H1 (cell line): ENCODE data around the gene SLCO4A1. TPM values are rescaled to one million over a fixed set of nuclear protein-coding genes. Genes with fewer than 3 reads are reported as not detected.

Source experiments
- CBX8 ChIP-seq: fragments of 300-800, 300-1000 bp; sonication (generic); IDR thresholded peaks from 2 replicates; pipeline ENCODE4 v1.7.1; 2016; ENCODE audit warnings: low read depth, low read length, borderline replicate concordance
- FOSL1 ChIP-seq: IDR thresholded peaks from 2 replicates; pipeline ENCODE4 v1.6.1; 2011; ENCODE audit warnings: mild to moderate bottlenecking, low read depth, low read length, moderate library complexity; ENCODE audit not compliant: insufficient read depth
- GABPA ChIP-seq: IDR thresholded peaks from 2 replicates; pipeline ENCODE4 v1.6.1; 2011; ENCODE audit warnings: mild to moderate bottlenecking, low read length, moderate library complexity, borderline replicate concordance; ENCODE audit not compliant: insufficient read depth
- SAP30 ChIP-seq: fragments of 300-600 bp; sonication (generic); IDR thresholded peaks from 2 replicates; pipeline ENCODE4 v1.7.1; 2012; ENCODE audit warnings: low read length, moderate library complexity, mild to moderate bottlenecking, inconsistent platforms; ENCODE audit not compliant: insufficient read depth, insufficient replicate concordance
- SP1 ChIP-seq: IDR thresholded peaks from 2 replicates; pipeline ENCODE4 v1.6.1; 2011; ENCODE audit warnings: low read depth, low read length
- SP2 ChIP-seq: IDR thresholded peaks from 2 replicates; pipeline ENCODE4 v1.6.1; 2012; ENCODE audit warnings: mild to moderate bottlenecking, low read length, inconsistent platforms
- TAF1 ChIP-seq: IDR thresholded peaks from 2 replicates; pipeline ENCODE4 v1.6.1; 2011; ENCODE audit warnings: mild to moderate bottlenecking, low read depth, low read length
- TBP ChIP-seq: IDR thresholded peaks from 2 replicates; pipeline ENCODE4 v1.6.1; 2011; ENCODE audit warnings: low read depth, low read length, improper control_type of control experiment
- ZNF274 ChIP-seq: IDR thresholded peaks from 2 replicates; pipeline ENCODE4 v1.7.0; 2012; ENCODE audit warnings: low read length, borderline replicate concordance; ENCODE audit errors: extremely low read depth
- polyA plus RNA-seq, 7 experiments: library from polyadenylated mRNA; depleted of rRNA in 3 of 7; stranded (reverse) in 5 of 7; unstranded in 2 of 7; fragments of >200 nt in 5 of 7; fragments of 200-250 nt in 2 of 7; gene quantifications; 1 replicate in 5 of 7; 2 replicates in 1 of 7; 4 replicates in 1 of 7; pipeline versions ENCODE4 v1.2.1 to v1.2.3, GENCODE V29; 2011 to 2013; ENCODE audit warnings: missing spikeins in 2 of 7, mixed read lengths in 2 of 7
- total RNA-seq: library from RNA; stranded (reverse); fragmentation: NEBNext Ultra II Directional; extraction: Animal tissue kit (Norgen Biotek cat#: 25700); gene quantifications from 2 replicates; pipeline ENCODE4 v1.2.1, GENCODE V29; 2021
- TF ChIP-seq, protein P1 (sequence below): fragments of 300-600 bp; sonication (generic); IDR thresholded peaks from 2 replicates; pipeline ENCODE4 v1.7.1; 2012; ENCODE audit warnings: low read length, moderate library complexity, mild to moderate bottlenecking, inconsistent platforms; ENCODE audit not compliant: insufficient replicate concordance
- TF ChIP-seq, protein P2 (sequence below): IDR thresholded peaks from 2 replicates; pipeline ENCODE4 v1.6.1; 2012; ENCODE audit warnings: inconsistent platforms

Gene SLCO4A1
- total and polyA plus RNA-seq, 2 of the 8 experiments (the other 6 are each of a cell fraction or from before 2014, with no cell fraction given) = 10.5 to 18.5 TPM

DNA sequence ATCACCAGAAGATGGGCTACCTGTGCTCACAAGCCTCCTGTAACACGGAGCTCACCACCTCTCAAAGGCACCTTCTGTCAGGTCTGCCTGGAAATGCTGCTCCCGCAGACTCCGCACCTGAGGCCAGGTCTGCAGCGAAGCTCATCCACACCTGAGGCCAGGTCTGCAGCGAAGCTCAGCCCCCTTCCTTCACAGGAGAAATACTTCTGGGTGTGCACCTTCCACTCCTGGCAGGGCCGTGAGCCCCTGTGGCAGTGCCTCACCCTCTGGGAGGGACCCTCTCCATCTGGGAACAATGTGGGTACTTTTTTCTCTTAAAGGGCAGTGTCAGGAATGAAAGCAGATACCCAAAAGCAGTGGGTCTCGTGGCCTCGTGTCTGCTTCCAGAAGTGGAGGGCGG, 1.4 kb upstream of the SLCO4A1 start (continued):
- TF ChIP-seq, protein P1, sequence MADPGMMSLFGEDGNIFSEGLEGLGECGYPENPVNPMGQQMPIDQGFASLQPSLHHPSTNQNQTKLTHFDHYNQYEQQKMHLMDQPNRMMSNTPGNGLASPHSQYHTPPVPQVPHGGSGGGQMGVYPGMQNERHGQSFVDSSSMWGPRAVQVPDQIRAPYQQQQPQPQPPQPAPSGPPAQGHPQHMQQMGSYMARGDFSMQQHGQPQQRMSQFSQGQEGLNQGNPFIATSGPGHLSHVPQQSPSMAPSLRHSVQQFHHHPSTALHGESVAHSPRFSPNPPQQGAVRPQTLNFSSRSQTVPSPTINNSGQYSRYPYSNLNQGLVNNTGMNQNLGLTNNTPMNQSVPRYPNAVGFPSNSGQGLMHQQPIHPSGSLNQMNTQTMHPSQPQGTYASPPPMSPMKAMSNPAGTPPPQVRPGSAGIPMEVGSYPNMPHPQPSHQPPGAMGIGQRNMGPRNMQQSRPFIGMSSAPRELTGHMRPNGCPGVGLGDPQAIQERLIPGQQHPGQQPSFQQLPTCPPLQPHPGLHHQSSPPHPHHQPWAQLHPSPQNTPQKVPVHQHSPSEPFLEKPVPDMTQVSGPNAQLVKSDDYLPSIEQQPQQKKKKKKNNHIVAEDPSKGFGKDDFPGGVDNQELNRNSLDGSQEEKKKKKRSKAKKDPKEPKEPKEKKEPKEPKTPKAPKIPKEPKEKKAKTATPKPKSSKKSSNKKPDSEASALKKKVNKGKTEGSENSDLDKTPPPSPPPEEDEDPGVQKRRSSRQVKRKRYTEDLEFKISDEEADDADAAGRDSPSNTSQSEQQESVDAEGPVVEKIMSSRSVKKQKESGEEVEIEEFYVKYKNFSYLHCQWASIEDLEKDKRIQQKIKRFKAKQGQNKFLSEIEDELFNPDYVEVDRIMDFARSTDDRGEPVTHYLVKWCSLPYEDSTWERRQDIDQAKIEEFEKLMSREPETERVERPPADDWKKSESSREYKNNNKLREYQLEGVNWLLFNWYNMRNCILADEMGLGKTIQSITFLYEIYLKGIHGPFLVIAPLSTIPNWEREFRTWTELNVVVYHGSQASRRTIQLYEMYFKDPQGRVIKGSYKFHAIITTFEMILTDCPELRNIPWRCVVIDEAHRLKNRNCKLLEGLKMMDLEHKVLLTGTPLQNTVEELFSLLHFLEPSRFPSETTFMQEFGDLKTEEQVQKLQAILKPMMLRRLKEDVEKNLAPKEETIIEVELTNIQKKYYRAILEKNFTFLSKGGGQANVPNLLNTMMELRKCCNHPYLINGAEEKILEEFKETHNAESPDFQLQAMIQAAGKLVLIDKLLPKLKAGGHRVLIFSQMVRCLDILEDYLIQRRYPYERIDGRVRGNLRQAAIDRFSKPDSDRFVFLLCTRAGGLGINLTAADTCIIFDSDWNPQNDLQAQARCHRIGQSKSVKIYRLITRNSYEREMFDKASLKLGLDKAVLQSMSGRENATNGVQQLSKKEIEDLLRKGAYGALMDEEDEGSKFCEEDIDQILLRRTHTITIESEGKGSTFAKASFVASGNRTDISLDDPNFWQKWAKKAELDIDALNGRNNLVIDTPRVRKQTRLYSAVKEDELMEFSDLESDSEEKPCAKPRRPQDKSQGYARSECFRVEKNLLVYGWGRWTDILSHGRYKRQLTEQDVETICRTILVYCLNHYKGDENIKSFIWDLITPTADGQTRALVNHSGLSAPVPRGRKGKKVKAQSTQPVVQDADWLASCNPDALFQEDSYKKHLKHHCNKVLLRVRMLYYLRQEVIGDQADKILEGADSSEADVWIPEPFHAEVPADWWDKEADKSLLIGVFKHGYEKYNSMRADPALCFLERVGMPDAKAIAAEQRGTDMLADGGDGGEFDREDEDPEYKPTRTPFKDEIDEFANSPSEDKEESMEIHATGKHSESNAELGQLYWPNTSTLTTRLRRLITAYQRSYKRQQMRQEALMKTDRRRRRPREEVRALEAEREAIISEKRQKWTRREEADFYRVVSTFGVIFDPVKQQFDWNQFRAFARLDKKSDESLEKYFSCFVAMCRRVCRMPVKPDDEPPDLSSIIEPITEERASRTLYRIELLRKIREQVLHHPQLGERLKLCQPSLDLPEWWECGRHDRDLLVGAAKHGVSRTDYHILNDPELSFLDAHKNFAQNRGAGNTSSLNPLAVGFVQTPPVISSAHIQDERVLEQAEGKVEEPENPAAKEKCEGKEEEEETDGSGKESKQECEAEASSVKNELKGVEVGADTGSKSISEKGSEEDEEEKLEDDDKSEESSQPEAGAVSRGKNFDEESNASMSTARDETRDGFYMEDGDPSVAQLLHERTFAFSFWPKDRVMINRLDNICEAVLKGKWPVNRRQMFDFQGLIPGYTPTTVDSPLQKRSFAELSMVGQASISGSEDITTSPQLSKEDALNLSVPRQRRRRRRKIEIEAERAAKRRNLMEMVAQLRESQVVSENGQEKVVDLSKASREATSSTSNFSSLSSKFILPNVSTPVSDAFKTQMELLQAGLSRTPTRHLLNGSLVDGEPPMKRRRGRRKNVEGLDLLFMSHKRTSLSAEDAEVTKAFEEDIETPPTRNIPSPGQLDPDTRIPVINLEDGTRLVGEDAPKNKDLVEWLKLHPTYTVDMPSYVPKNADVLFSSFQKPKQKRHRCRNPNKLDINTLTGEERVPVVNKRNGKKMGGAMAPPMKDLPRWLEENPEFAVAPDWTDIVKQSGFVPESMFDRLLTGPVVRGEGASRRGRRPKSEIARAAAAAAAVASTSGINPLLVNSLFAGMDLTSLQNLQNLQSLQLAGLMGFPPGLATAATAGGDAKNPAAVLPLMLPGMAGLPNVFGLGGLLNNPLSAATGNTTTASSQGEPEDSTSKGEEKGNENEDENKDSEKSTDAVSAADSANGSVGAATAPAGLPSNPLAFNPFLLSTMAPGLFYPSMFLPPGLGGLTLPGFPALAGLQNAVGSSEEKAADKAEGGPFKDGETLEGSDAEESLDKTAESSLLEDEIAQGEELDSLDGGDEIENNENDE = no peak
- TF ChIP-seq SP2 (no peak), SAP30 (no peak), ZNF274 (no peak), CBX8 (no peak), TAF1 (no peak), TBP (no peak), SP1 (no peak), FOSL1 (no peak), GABPA (no peak)
- TF ChIP-seq, protein P2, sequence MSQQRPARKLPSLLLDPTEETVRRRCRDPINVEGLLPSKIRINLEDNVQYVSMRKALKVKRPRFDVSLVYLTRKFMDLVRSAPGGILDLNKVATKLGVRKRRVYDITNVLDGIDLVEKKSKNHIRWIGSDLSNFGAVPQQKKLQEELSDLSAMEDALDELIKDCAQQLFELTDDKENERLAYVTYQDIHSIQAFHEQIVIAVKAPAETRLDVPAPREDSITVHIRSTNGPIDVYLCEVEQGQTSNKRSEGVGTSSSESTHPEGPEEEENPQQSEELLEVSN = no peak
